SJSA1 (cell line): ENCODE data around the gene SLC25A25. TPM values are rescaled to one million over a fixed set of nuclear protein-coding genes. Genes with fewer than 3 reads are reported as not detected.

Source experiments
- total RNA-seq: library from RNA; depleted of rRNA; stranded (reverse); fragments of >200 nt; shearing (Covaris generic); gene quantifications from 2 replicates; pipeline ENCODE4 v1.2.3, GENCODE V29; 2014; rRNA removed

SLC25A25 gene
- total RNA-seq, 1 experiment from 2014 or later = 30.8 TPM

Other genes with a start within 250 kb of the SLC25A25 start
- gene ENG, start 213.6 kb upstream of the SLC25A25 start, total RNA-seq = 6.8 and 8.7 TPM in 2 replicates
- gene AK1, start 190.6 kb upstream of the SLC25A25 start, total RNA-seq = 32.6 and 32.7 TPM in 2 replicates
- gene ST6GALNAC6, start 168.6 kb upstream of the SLC25A25 start, total RNA-seq = 37.0 and 42.9 TPM in 2 replicates
- 26.5 and 43.5 TPM in 2 replicates for gene ST6GALNAC4, start 151.2 kb upstream of the SLC25A25 start, total RNA-seq
- 1.6 and 18.4 TPM in 2 replicates for gene PIP5KL1, start 137.5 kb upstream of the SLC25A25 start, total RNA-seq
- gene DPM2, start 130.4 kb upstream of the SLC25A25 start, total RNA-seq = 20.4 and 24.5 TPM in 2 replicates
- 3.5 and 4.6 TPM in 2 replicates for gene EEIG1, start 87.2 kb upstream of the SLC25A25 start, total RNA-seq
- 12.4 and 30.0 TPM in 2 replicates for gene NAIF1, start 912 bp upstream of the SLC25A25 start, total RNA-seq
- 37.9 and 41.4 TPM in 2 replicates for gene PTGES2, start 59.5 kb downstream of the SLC25A25 start, total RNA-seq
- not detected in 2 replicates for gene LCN2, start 81.2 kb downstream of the SLC25A25 start, total RNA-seq
- gene BBLN, start 92.0 kb downstream of the SLC25A25 start, total RNA-seq = 96.6 and 112 TPM in 2 replicates
- 38.2 and 38.8 TPM in 2 replicates for gene CIZ1, start 123.3 kb downstream of the SLC25A25 start, total RNA-seq
- gene DNM1, start 135.1 kb downstream of the SLC25A25 start, total RNA-seq = 2.2 and 2.5 TPM in 2 replicates
- 76.2 and 78.6 TPM in 2 replicates for gene GOLGA2, start 207.8 kb downstream of the SLC25A25 start, total RNA-seq
- 25.4 and 26.7 TPM in 2 replicates for gene SWI5, start 208.0 kb downstream of the SLC25A25 start, total RNA-seq